BE2C (cell line): ENCODE measurements around the gene CPT1A.
A peak's percentile ranks its signal among the peaks of the same experiment; 100 is the strongest.

Experiments used
- DNase-seq: peaks from one replicate; pipeline ENCODE4 v3.0.0-alpha.2; 2020
- H3K27me3 ChIP-seq: fragments of 250-450 bp; sonication (Bioruptor Pico); 2 replicates; pipeline ENCODE4 v1.5.1; 2020; ENCODE audit warnings: mild to moderate bottlenecking
- H3K36me3 ChIP-seq: fragments of 250-450 bp; sonication (Bioruptor Pico); 2 replicates; pipeline ENCODE4 v1.5.1; 2020; ENCODE audit warnings: mild to moderate bottlenecking
- H3K4me1 ChIP-seq: fragments of 250-450 bp; sonication (Bioruptor Pico); 2 replicates; pipeline ENCODE4 v1.5.1; 2020
- H3K4me3 ChIP-seq: 2 replicates; pipeline ENCODE4 v1.5.1; 2011; ENCODE audit warnings: low read depth, low read length
- H3K9me3 ChIP-seq: fragments of 250-450 bp; sonication (Bioruptor Pico); 2 replicates; pipeline ENCODE4 v1.5.1; 2020
- CTCF ChIP-seq: IDR thresholded peaks from 2 replicates; pipeline ENCODE4 v1.5.1; 2012; ENCODE audit warnings: mild to moderate bottlenecking, low read depth, low read length

CPT1A gene

GRCh38 chr11:68763926-68764657 lies 77.6 kb downstream of the CPT1A start:
- peak; percentile 63 for TF ChIP-seq CTCF
- no peaks in the 10 kb centered on the region for H3K9me3 ChIP-seq
- H3K27me3 ChIP-seq: no peaks in the 10 kb centered on the region
- H3K4me1 ChIP-seq: peaks cover 15% of the 10 kb centered on the region
- H3K4me3 ChIP-seq: no peak overlapping the region
- peaks cover 14% of the 10 kb centered on the region for H3K36me3 ChIP-seq
- peak; percentile 63 for DNase-seq

- Histone ChIP-seq H3K4me1 (peaks cover 15% of the 10 kb centered on the region), H3K27me3 (no peaks in the 10 kb centered on the region), H3K4me3 (no peak overlapping the region), H3K9me3 (no peaks in the 10 kb centered on the region), H3K36me3 (peaks cover 14% of the 10 kb centered on the region)
- DNase-seq: no peak
- no peak for TF ChIP-seq CTCF
These were observed 78.5 kb downstream of the CPT1A start for GRCh38 chr11:68763181-68763721.

GRCh38 chr11:68762481-68762880 lies 79.2 kb downstream of the CPT1A start:
- H3K4me3 ChIP-seq: no peak overlapping the region
- no peak for TF ChIP-seq CTCF

GRCh38 chr11:68761801-68762200 lies 79.9 kb downstream of the CPT1A start:
- peaks cover 15% of the 10 kb centered on the region for H3K4me1 ChIP-seq
- peaks cover 14% of the 10 kb centered on the region for H3K36me3 ChIP-seq
- no peaks in the 10 kb centered on the region for H3K27me3 ChIP-seq
- H3K4me3 ChIP-seq: no peak overlapping the region
- no peaks in the 10 kb centered on the region for H3K9me3 ChIP-seq
- DNase-seq: no peak
- TF ChIP-seq CTCF: no peak

More at GRCh38 chr11:68762481-68762880, 79.2 kb downstream of the CPT1A start:
- H3K27me3 ChIP-seq: no peaks in the 10 kb centered on the region
- H3K36me3 ChIP-seq: peaks cover 14% of the 10 kb centered on the region
- DNase-seq: no peak
- peaks cover 15% of the 10 kb centered on the region for H3K4me1 ChIP-seq
- H3K9me3 ChIP-seq: no peaks in the 10 kb centered on the region

GRCh38 chr11:68759991-68760390 lies 81.7 kb downstream of the CPT1A start:
- H3K9me3 ChIP-seq: no peaks in the 10 kb centered on the region
- H3K4me3 ChIP-seq: no peak overlapping the region
- DNase-seq: no peak
- H3K36me3 ChIP-seq: peaks cover 14% of the 10 kb centered on the region
- no peaks in the 10 kb centered on the region for H3K27me3 ChIP-seq
- peaks cover 19% of the 10 kb centered on the region for H3K4me1 ChIP-seq
- no peak for TF ChIP-seq CTCF

- H3K36me3 ChIP-seq: peaks cover 11% of the 10 kb centered on the region
These were observed 84.0 kb downstream of the CPT1A start for GRCh38 chr11:68757711-68758110.

More at GRCh38 chr11:68757711-68758110, 84.0 kb downstream of the CPT1A start:
- Histone ChIP-seq H3K4me1 (peaks cover 11% of the 10 kb centered on the region), H3K27me3 (no peaks in the 10 kb centered on the region), H3K4me3 (no peak overlapping the region), H3K9me3 (no peaks in the 10 kb centered on the region)
- DNase-seq: no peak
- no peak for TF ChIP-seq CTCF
